GM12865 (cell line): ENCODE results near the gene CHRNB1.
"Not testable (repeated sequence)": the region's sequence is repeated elsewhere in the genome, so short reads cannot be mapped to it uniquely, and the experiment has no call there.

ENCODE experiments used
- DNase-seq: peaks from one replicate; pipeline ENCODE4 v3.0.0; 2010; ENCODE audit warnings: low read depth
- H3K4me3 ChIP-seq: 2 replicates; pipeline ENCODE4 v1.5.1; 2011; ENCODE audit warnings: mild to moderate bottlenecking, low read depth, low read length, control low read depth
- CTCF ChIP-seq: IDR thresholded peaks from 2 replicates; pipeline ENCODE4 v1.5.1; 2011; ENCODE audit warnings: low read length, control low read depth, low read depth, inconsistent platforms; ENCODE audit not compliant: insufficient read depth; ENCODE audit errors: missing control alignments

Gene CHRNB1

GRCh38 chr17:7466639-7467341, 21.9 kb downstream of the CHRNB1 start:
- no peak overlapping the region for H3K4me3 ChIP-seq
- TF ChIP-seq CTCF = no peak
- DNase-seq = peak; percentile 24

- DNase-seq = no peak
- no peak overlapping the region for H3K4me3 ChIP-seq
- no peak for TF ChIP-seq CTCF
Observed at GRCh38 chr17:7467498-7467897, 22.6 kb downstream of the CHRNB1 start.

- H3K4me3 ChIP-seq = no peak overlapping the region
- no peak for DNase-seq
- no peak for TF ChIP-seq CTCF
Observed at GRCh38 chr17:7468290-7468689, 23.4 kb downstream of the CHRNB1 start.

GRCh38 chr17:7468804-7469389, 24.0 kb downstream of the CHRNB1 start:
- H3K4me3 ChIP-seq = no peak overlapping the region
- TF ChIP-seq CTCF = no peak
- DNase-seq = no peak

- not testable (repeated sequence) for DNase-seq, H3K4me3 ChIP-seq
Observed at GRCh38 chr17:7469843-7470242, 25.0 kb downstream of the CHRNB1 start.

- not testable (repeated sequence) for DNase-seq, H3K4me3 ChIP-seq
Observed at GRCh38 chr17:7470457-7470973, 25.7 kb downstream of the CHRNB1 start.

- no peak for TF ChIP-seq CTCF
- no peak for DNase-seq
- H3K4me3 ChIP-seq = no peak overlapping the region
Observed at GRCh38 chr17:7471729-7472128, 26.9 kb downstream of the CHRNB1 start.

- H3K4me3 ChIP-seq, DNase-seq: not testable (repeated sequence)
Observed at GRCh38 chr17:7474767-7475166, 29.9 kb downstream of the CHRNB1 start.
